Activated T-cell treated with anti-CD3 and anti-CD28 coated beads for 4 hours (primary cell): ENCODE results near the gene SOBP.

Experiments used
- DNase-seq: peaks from one replicate; pipeline ENCODE4 v3.0.0-alpha.2; 2020

The SOBP gene

GRCh38 chr6:107591346-107591745, 101.4 kb downstream of the SOBP start:
- DNase-seq: no peak

DNA sequence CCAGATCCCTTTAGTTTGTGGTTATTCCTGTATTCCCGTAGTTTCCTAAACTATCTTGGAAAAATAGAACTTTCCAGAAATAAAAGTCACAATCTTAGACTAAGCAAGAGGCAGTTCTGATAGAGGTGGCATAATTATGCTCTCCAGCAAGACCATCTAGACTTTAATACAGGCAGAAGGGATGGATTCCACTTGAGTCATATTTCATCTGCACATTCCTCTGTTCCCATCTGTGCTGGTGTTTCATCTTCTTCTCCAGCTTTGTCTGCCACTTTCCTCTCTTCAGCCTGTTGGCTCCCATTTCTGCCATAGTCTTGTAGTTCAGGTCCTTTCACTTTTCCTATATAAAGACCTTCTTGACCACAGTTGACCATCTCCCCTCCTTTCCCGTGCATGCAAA, 102.9 kb downstream of the SOBP start:
- no peak for DNase-seq

DNA sequence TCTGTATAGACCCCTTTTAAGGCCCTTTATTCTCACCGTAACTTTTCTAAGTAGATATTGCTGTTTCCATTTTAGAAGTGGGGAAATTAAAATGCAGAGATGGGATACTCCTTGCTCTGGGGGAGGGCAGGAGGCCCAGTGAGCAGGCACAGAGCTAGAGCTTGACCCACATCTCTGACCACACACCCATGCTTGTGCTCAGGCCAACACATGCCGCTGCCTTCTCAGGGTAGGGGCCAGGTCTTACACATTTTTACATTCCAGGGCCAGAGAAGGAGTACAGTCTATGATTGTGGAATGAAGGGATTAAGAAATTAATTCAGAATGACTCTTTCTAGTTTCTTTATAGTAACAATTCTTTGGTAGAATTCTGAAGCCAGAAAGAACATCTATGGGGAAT, 104.8 kb downstream of the SOBP start:
- no peak for DNase-seq

DNA sequence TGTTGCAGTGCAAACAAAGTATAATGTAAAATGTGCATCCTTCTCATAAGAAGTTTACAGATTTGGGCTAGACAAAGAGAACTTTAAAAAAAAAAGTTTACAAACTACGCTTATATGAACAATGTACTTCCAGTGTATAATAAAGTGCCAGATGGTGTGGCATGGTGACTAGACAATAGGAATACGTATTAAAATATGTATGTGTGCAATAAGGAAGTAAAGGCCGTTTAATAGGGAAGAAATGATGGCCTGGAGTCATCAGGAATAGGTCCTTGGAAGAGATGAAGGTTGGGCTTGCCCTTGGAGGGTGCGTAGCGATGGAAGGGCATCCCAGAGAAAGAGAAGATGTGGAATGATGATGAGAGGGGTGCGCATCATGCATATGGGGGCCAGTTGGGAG, 108.2 kb downstream of the SOBP start:
- no peak for DNase-seq

GRCh38 chr6:107599043-107599442, 109.1 kb downstream of the SOBP start:
- no peak for DNase-seq

DNA sequence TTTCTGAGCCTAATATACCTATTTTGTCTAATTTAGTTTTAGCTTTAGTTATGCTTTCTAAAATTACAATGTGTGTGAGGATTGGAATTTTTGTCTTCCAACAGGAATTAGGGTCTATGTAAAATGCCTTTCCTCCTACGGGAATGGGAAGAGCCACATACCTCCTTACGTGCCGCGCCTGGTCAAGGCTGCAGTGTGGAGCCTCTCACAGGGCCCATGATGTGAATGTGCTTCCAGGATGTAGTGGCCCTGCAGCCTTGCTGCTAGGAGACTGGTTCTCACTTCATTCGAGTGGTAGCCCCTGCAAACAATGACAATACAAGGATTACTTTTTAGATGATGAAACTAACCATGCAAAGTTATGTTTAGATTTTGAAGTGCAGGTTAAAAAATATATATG, 110.2 kb downstream of the SOBP start:
- no peak for DNase-seq

- no peak for DNase-seq
Observed at GRCh38 chr6:107600936-107601335, 111.0 kb downstream of the SOBP start.

GRCh38 chr6:107601406-107601805, 111.5 kb downstream of the SOBP start:
- DNase-seq: no peak

DNA sequence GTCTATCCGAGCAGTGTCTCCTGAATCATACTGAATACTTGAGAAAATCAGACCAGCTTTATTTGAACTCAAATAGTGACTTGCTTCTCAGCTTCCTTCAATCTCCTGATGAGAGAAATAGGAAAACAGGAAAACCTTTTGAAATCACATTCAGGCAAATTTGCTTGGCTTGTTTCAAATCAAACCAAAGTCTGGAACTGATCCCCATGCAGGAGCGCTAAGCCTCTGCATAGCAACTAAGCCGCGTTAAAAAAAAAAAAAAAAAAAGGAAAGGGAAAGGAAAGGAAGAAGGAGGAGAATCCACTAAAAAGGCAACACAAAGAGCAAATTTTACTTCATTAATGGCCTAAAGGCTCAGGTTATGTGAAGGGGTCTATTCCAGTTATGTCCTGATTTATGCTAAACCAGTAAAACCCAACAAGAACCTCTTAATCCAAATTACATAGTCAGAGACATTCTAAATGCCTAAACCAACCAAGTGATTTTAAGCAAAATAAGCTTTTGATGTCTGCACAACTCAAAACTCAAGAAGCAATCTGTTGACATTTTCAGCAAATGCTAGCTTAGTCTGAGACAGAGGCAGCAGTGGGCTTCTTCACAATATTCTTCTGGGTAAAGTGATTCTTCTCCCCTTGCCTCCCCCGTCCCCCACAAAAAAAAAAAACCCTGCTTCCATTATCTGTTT, 112.5 kb downstream of the SOBP start:
- DNase-seq: no peak

GRCh38 chr6:107603006-107603370, 113.1 kb downstream of the SOBP start:
- no peak for DNase-seq

- DNase-seq: no peak
Observed at GRCh38 chr6:107604549-107604948, 114.6 kb downstream of the SOBP start.

DNA sequence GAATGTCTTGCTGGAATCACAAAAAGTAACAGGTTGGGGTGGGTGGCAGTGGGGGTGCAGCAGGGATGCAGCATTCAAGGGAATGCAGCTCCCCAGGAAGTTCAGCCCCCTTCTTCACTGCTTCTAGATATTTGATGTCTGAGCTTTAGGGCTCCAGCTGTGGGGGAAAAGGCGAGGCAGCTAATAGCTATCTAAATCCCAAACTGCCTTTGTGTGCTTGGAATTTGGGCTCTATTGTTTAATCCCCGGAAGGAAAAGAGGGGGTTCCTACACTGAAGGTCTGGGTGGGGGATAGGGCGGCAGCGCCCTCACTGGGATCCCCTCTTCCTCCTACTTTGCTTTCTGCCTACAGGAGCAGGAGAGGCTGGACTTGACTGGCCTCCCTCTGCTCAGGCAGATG, 116.5 kb downstream of the SOBP start:
- no peak for DNase-seq

DNA sequence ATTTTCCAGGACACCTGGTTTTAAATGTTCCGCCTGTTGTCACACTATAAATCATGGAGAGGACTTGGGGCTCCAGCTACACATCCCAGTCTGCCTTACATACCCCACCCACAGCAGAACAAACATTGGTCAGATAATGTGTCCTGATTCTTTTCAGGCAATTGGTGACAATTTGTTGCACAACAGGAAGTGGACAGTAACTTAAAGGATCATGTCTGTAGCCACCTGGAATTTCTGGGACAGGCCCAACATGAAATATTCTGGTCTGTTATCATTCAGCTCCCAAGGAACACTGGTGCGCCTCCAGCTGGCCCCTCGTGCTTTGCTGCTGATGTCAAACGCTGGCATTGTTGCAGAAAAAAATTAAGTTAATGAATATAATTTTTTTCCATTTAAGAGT, 117.2 kb downstream of the SOBP start:
- no peak for DNase-seq

DNA sequence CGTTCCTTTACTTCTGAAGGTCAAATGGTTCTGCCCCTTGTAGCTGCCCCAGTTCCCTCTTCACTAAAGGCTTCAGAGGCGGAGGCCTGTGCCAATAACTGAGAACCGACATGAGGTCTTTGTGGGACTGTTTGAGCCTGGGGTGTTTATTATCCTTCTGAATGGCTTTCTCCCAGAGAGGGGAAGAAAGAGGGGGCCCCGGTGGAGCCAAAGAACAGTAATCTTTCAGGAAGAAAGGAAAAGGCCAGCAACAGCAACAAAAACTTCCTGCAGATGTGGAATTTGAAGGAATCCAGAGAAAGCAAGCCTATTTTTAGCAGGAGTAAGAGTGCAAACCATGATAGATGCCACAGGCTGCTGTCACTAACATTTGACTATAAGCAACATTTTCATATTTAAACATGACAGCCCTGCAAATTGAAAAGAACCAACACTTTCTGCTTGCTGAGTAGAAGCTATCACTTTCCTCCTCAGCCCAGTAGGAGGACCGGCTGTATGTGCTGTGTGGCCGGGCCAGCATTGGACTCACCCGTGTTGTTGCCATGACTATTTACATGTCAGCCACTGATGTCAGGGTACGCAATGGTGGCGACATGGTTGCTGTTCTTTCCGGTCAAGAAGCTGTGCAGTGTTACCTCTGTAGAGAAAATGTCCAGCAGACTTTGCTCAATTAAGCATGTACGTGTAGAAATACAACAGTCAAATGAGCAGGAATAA, 121.3 kb downstream of the SOBP start:
- DNase-seq: no peak

DNA sequence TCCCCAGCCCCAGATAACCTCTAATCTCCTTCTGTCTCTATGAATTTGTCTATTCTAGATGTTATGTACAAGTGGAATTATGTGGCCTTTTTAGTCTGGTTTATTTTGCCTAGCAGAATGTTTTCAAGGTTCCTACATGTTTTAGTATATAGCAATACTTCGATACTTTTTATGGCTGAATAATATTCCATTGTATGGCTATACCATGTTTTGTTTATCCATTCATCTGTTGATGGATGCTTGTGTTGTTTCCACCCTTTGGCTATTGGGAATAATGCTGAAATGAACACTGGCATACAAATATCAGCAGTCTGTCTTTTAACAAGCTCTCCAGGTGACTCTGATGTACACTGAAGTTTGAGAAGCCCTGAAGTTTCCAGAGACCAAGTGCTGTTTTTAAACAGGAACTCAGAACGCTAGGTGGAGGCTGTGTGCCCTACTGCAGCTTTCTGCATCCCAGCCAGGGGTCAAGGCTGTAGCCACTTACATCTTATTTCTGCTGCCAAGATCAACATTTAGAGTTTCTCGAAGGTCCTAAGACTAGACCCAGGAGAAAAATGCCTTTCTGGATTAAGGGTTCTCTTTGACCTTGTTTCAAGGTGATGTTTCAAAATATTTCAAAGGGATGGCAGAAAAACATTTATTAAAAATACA, 123.0 kb downstream of the SOBP start:
- no peak for DNase-seq

GRCh38 chr6:107613651-107614379, 123.9 kb downstream of the SOBP start:
- DNase-seq: no peak

GRCh38 chr6:107614828-107615227, 124.9 kb downstream of the SOBP start:
- DNase-seq: no peak

- no peak for DNase-seq
Observed at GRCh38 chr6:107616775-107617174, 126.9 kb downstream of the SOBP start.

GRCh38 chr6:107617341-107617932, 127.5 kb downstream of the SOBP start:
- DNase-seq: no peak

DNA sequence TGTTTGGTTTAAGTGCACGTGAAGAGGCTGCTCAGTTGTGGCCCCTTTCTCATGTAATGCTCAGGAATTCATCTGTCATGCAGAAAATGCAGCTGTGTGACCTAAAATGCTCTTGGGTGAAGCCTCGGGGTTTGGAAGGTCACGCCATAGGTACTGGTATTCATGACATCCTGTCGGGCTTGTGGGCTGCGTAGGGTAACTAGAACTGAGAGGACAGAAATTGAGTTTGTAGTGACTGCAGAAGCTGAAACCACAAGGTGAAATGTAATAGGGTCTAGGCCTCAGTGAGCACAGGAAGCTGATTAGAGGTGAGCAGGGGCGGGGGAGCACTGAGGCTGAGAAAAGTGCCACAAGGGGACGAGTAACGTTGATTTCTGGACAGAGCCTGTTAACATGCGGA, 128.8 kb downstream of the SOBP start:
- peak; percentile 7 for DNase-seq

DNA sequence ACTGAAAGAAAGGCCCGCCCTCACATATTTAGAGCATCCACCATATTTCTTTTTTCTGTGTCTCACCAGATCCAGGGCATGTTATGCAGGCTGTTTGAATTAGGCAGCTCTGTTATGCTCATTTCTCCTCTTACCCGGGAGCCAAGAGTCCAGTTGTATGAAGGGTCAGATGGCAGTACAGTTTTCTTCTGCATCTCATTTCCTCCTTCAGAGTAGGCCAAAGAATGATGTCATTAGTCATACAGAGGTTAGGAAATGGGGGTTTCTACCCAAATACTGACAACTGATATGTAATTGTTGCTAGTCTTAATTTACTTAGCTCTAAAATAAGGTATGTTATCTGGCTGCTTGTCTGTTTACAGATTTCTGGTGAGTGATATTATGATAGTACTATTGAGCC, 130.8 kb downstream of the SOBP start:
- no peak for DNase-seq

DNA sequence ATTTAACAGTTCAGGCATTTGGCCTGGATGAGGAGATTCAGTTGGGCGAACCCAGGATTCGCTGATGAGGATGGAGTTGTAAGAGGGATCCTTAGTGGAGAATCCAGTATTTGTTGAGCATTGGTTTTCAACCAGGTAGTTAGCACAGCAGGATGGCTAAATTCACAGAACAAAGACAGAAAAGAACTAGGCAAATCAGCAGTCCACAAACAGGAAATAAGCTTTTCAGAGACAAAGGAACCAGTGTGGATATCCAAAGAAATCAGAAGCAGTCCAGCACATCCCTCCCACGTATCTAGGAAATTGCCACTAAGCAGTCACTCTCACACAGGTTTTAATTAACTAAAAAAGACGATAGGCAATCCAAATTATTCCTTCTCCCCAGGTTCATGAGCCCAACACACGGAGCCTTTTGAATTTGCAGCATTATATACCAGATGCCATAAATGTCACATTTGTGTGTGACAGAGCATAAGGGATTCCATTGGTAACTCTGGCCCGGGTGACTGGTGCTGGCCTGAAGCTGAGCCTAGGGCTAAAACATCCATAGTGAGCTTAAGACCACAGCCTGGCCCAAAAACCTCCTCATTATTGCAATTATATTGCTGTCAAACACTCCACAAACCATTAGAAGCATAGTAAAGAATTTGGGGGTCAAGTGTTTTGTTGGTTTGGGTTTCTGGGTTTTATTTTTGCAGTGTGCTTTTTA, 131.5 kb downstream of the SOBP start:
- no peak for DNase-seq

DNA sequence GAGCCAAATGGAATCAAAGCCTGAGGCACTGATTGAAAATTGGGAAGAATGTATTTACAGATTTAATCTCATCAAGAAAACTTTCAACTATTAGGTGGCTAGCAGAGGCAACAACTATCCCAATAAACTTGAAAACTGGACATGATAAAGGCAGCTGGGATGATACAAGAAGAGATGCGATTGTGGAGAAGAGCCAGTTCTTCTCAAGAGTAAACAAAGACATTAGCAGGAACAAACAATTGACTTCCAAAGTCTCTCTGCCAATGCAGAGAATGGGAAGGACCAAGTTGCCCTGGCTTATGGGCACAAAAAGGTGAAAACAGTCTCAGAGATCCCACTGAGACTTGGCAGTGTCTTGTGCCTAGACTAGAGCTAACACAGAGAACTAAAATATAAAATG, 132.4 kb downstream of the SOBP start:
- DNase-seq: no peak
